Activated CD4-positive, alpha-beta T cell treated with anti-CD3 and anti-CD28 coated beads, Interleukin-2, amount 50 U/mL, for 24 hours (primary cell): Measurements from ENCODE around the gene SND1.

Experiments used
- DNase-seq, 2 donors: peaks; one replicate each; pipeline ENCODE4 v3.0.0-alpha.2; 2020; ENCODE audit warnings: low read depth in 1 of 2, low spot score in 1 of 2

The SND1 gene

DNA sequence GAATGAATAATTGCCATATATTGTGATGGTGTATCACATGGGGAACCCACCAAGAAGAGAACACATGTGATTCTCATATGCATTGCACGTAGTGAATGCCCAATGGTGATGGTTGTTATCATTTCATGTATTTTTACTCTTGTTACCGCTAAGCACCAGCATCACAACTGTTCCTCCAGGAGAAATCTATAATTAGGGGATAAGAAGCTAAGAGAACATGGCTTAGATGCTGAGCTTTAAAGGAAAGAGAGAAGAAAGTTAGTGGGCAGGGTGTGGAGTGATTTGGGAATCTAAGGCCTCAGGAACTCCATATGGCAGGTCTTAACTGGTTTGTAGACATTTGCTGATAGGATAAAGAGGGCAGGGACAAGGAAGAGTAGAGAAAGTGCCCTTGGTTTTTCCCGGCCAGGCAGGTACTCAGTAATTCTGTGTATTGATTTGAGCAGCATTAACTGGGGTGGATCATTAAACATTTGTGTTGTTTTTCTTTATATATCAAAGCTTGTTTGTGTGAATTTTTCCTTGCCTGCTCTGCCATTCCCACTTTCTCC, 233.3 kb downstream of the SND1 start:
- DNase-seq, result no peak

DNA sequence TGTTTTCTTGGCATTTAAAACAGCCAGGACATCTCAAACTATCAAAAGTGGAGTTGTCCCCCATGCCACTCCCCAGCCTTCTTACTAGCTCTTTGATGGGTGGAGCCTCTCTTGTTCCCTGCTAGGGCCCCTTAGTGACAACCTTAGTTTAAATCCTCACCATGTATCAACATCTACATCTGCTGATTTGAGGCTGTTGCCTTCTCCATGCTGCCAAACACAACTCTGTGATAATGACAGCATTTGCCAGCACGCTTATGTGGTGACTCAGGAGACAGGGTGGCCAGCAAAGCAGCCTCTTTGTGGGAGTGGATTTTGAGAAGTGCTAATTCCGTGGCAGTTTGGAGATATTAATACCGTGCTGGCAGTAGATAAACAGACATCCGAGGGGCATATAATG, 233.8 kb downstream of the SND1 start:
- no peak for DNase-seq

DNA sequence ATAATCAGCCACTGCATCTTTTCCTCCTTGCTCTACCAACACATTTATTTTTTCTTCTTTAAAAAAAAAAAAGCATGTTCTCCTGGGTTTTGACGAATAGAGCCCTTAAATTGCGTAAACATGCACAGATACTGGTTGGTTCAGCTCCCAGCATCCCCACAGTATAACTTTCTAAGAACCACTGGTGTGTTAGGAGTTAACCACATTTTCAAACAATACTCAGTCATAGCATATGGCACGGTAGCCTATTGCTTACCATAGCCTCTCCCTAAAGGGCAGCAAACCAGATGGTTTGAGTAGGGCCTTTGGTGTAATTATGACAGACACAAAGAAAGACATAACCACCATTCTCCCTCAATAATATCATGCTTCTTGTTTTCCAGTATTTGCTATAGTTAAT, 234.3 kb downstream of the SND1 start:
- DNase-seq, result no peak

DNA sequence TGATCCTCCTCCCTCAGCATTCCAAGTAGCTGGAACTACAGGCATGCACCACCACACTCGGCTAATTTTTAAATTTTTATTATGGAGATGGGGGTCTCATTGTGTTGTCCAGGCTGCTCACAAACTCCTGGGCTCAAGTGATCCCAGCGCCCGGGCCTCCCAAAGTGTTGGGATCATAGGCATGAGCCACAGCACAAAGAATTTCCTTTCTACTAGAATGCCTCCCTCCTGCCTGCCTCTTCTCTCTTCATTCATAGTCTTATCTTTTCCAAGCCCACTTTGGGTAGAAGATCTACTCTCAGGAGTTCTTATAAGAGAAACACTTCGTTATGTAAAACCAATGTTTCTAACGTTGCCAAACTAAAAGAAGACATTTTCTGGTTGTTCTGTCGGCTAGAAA, 235.1 kb downstream of the SND1 start:
- no peak for DNase-seq

DNA sequence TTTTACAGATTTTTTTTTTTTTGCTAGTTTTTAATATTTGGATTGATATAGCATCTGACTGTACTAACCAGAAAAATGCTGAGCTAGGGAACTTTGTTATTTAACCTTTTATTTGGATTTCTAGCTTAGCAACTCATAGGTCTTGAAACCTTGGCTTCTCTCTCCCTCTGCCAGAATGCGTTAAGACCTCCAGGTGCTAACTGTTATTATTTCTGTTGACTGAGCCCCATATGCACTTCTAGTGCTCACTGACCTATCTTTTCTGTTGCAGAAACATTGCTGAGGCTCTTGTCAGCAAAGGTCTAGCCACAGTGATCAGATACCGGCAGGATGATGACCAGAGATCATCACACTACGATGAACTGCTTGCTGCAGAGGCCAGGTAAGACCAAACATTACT, 235.6 kb downstream of the SND1 start:
- no peak for DNase-seq

DNA sequence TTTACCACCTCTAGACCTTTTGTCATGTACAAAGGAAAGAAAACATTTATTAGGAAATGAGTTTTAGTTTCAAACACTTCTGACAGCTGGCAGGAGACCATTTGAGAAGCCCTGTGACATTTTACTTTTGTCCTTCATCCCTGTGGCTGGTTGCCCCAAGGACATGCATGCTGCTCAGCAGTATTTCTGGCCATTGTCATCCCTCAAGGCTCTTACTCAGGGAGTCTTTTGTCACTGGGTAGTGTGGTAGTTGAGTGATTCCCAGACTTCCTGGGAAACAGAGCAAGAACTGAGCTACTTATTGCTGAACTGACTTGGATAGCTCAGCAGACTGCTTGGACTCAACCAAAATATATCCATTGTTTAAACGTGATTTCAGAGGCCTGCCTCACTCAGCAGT, 236.4 kb downstream of the SND1 start:
- DNase-seq, result no peak

DNA sequence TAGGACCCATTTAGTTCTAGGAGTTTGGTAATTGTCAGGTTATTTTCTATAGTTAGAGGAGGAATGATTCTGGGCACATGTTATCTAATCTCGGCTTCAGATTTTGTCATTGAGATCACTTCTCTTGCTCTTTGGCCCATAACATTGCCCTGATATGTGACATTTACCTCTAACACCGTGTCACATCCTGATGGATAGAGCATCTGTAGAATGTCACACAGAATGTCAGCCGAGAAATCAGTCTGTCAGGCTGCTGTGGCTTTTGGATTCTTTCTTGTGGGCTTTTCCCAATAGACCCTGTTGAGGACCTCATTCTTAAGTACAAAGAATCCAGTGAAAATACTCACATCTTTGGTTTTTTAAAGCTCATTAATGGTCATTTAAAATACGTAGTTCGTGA, 236.8 kb downstream of the SND1 start:
- DNase-seq, result no peak

DNA sequence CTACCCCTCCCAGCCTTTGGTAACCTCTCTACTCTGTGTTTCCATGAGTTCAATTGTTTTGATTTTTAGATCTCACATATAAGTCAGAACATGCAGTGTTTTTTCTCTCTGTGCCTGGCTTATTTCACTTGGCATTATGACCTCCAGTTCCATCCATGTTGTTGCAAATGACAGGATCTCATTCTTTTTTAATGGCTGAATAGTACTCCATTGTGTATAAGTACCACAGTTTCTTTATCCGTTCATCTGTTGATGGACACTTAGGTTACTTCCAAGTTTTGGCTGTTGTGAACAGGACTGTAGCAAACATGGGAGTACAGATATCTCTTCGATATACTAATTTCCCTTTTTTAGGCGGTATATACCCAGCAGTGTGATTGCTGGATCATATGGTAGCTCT, 237.7 kb downstream of the SND1 start:
- DNase-seq, result no peak

DNA sequence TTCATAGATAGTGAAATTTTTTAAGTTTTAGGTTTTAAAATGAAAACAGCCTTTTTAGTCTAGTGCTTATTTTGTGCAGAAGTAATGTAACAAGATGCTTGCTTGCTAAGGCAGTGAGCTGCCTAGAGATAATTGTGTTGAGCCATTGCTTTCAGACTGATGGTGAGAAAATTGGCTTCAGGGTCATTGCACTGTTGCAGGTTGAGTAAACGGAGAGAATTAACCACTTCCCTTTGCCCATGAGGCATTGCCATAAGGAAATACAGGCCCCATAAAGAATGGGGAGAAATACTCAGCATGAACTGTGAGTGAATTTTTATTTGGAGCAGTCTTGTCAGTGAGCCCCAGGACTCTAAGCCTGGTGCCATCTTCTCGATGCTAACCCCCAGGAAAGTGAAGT, 238.7 kb downstream of the SND1 start:
- no peak for DNase-seq

DNA sequence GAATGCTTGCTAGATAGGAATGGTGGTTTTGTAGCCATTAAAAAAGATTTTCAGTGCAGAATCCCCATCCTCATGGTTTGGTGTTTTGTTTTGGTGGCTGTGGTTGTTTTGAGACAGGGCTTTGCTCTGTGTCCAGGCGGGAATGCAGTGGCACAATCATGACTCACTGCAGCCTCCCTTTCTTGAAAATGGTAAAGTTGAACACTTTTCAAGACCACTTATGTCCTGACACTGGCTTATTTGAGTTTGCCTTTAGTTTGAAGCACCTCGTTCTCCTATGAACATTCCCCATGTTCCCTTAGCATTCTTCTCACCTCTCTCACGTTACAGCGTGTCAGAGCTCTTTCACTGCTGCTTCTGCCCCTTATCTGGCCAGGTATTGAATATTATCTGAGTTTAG, 239.2 kb downstream of the SND1 start:
- no peak for DNase-seq

DNA sequence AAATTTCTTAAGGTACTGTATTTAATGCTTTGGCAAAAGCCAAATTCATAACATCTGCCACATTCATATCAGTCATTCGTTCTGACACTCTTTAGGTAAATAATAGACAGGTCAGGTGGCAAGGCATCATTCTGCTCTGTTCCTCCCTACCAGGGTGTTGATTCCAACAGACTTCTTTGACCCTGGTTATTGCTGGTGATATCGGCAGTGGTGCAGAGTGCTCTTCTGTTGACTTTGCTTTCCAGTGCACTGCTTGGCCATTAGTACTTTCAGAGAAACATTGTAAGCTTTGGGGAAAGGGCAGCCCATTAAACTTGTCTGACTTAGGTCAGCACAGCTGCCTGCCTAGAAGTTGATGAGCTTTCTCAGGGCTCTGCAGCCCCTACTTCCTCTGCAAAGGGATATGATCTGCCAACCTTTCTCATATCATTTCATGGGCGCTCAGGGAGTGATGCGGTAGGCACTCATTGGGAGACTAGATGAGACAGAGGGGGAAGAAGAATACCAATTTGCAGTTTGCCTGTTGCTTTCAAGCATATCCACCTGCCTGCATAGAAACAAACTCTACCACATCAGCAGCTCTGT, 240.0 kb downstream of the SND1 start:
- no peak for DNase-seq

DNA sequence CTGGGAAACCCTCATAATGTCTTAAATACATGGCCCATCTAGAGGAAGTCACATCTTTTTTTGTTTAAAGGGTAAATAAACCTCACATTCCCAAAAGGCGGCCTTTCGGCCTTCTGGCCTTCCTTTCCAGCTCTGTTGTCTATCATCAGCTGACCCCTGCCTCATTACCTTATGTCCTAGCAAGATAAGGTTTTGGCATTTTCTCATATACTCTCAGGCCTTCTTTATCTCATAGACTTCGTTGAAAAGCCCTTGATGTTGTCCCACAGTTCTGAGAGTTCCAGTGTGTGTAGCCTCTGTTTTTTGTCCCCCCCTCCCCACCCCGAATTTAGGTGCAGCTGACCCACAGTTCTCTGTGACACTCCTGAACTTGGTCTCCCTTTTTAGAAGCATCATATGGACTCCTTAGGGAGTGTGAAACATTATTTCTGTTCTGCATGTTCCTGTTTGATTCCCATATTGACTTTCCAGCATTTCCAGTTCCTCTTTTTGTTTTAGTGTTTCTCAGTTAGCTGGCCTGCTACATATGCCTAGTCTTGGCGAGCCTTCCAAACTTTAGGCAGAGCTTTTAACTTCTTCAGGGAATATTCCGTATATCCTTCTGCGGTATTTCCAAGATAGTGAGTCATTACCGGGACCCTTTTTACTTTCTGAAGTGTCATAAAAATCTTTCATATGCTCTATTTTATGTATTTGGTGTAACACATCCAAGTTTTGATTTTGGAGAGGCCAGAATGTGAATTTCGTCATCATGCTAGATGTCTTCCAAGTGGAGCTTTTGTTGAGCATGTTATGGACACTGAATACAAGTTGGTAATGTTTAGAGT, 240.7 kb downstream of the SND1 start:
- no peak for DNase-seq

DNA sequence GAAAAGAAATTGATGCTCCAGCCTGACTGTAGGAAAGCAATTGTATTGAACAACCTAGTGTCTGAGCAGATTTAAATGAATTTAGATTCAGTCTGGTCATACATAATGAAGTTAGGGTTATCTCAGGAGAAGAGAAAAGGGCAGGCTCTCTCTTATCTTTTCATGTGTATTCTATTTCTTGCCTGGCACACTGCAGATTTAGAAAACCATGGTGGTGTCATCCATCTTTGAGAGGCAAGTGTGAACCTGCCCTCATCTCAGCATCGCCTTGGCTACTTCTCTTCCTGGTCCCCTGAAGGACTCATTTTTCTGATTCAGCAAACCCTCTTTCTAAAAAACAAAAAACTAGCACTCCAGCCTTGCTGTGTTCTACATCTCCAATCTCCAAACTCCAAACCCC, 241.6 kb downstream of the SND1 start:
- DNase-seq, result no peak

DNA sequence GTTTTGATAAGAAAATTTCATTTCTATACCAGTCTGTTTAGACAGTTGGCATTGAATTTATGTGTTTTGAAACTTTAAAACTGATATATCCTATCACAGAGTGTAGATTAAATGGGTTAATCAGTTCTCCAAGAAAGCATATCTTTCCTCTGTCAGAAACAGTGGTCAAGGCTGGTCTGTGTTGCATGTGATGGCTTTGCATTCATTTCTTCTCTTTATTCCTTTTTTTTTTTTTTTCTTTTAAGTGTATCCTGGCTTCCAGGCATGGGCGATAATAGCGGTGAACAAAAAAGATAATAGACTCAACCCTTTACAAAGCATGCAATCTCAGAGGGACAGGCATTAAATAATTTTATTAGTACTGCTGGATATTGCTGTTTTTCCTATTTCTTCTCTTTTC, 242.6 kb downstream of the SND1 start:
- DNase-seq, result no peak

DNA sequence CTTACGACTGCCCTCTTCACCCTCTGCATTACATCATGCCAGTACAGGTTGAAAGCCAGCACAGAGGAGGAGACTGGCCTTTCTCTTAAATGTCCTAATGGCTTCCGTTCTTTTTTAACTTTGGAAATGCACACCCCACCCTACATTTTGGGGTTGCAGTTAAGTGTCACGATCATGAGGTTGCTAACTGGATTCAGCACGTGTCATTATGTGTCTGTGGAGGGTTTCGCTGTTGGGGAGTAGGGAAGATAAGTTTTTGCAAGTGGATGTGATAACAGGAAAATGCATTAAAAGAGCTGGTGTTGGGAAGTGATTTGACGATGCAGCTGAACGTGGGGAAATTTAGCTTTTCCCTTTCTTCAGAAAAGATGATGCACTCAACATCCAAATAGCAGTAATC, 243.4 kb downstream of the SND1 start:
- no peak for DNase-seq

DNA sequence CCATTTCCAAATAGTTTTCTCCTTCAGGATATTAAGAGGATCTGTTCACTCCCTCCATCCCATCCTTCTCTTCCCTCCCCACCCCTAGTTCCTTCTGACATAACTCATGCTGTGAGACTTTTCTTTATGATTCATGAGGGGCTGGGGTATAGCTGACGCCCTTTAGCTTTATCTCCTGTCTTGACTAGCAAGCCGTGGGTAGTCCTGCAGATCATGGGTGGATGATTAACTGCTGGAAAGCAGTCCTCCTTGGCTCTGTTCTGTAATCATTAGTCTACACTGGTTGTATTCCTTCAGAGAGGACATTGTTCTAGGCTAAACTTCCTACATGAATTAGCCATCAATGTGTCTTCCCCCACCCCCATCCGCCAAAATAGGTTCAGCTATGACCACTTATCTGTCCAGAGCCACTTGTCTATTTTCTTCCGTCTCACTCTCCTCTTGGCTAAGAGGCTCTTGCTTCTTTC, 243.9 kb downstream of the SND1 start:
- DNase-seq, result no peak

DNA sequence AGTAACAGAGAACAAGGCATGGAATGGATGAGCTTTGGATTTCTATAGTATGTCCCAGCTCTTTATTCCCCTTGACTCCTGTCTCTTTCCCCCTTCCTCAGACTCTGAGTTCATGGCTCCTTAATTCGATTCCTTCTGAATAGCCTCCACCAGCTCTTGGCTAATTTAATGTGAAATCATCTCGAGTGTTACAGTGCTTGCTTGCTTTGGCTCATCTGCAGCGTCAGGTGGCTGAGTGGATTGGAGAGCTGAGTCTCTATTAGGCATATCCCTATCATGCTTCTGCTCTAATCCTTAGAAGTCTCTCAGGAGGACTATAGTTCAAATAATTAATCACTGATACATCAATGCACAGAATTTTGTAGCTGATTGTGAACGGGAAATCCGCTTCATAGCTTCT, 244.7 kb downstream of the SND1 start:
- DNase-seq, result no peak

DNA sequence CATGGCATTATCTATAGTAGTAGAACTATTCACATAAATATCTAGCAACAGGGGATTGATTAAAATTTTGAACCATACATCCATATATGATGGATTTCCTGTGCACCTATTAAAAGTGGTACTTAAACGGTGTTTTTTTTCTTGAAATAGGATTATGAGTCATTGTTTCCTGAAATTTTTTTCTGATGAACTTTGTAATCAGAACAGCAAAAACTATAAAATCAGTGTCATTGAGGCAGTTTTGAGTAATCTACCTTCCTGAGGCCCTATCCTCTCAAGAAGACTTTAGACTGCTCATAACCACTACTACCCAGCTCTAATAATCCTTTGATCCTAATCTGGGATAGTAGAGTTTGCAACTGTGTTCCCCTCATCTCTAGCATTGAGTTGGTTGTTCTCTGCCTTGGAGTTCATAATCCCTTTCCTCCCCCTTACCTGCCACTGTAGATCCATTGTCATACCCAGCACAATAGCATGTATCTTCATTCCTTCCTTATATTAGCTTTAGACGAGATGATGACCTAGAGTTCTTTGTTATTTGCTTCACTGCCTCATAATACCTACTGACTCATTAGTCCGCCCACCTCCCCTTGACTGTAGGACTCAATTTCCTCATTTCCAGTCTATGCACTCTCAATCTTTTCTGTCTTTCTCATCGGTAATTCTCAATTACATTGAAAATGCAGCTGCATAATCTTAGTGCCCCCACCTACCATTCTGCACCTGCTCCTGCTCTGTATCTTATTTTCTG, 245.9 kb downstream of the SND1 start:
- peak in 1 of 2 donors; percentile 21 for DNase-seq

DNA sequence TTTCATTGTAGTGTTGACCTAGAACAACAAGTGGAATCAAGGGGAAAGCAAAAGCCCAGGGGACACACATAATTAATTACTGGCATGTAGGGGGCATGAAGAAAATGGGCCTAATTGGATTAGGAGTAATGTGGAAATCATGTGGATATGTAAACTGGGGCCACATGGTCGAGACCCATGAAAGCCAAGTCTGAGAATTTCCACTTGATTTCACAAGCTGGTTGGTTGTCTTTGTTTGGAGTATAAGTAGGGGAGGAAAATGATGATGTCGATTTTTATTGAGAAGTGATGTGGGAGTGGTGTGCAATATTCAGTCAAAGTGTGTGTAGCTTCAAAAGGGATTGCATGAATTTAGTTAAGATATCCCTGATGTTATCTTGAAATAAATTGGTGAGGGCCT, 247.4 kb downstream of the SND1 start:
- DNase-seq, result no peak

DNA sequence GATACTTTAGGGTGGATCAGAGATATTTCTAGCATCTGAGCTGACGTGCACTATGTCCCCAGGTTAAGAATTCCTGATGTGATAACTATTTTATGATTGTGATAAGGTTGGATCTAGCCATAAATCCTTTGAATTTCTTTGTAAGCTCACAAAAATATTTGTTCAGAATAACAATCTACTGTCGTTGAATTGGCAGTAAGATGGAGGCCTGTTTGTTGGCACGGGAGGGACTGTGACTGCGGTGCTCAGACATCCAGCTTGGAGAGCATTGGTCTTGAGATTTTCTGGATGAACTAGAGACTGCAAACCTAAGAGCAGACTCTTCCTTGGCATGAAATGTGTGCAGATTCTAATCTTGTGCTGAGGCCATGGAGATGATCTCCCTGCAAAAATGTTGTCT, 248.1 kb downstream of the SND1 start:
- DNase-seq, result no peak

DNA sequence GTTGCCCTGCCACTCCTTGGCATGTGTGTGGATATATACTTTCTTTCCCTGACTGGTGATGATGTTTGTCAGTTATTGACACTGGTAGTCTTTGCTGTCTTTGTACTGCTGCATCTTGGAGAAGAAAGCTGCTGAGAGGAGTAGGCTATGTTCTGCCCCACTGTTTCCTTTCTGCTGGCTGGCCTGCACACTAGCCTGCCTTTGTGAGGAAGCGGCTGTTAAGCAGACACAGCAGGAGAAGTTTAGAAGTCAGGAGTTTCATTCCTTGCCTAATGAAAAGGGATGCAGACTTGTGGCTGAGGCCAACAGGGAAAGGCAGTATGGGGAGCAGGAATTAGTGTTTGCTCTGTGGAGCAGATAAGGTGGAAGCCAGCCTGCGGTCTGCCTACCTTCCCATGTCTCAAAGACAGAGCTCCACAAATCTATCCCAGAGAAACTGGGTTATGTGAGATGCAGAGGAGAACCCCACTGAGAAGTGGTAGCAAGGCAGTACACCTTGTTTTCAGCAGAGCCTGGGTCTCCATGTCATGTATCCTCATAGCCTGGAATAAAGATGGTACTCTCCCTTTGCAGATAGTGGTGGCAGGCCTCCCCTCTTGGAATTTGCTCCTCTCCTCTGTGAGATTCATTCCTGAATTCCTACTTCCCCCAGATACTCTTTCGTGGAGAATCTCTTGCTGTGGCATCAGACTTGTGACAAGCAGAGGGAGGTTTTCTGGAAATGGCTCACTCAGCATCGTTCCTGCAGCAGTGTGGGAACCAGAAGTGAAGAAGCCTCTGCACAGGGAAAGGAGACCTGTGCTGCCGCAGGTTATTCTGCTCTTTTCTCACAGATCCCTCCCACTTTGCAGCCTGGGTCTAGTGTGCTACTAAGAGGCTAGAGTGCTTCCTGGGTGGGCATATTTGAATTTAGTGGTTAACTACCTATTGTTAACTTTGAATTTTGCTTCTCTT, 249.0 kb downstream of the SND1 start:
- DNase-seq, result no peak
